GM18873 (cell line): ENCODE results near the gene BEAN1.

ENCODE experiments used
- ATAC-seq: cut with Tn5 transposase; IDR thresholded peaks from one replicate; pipeline ENCODE4 v1.9.1; 2021; ENCODE audit warnings: mild to moderate bottlenecking, moderate library complexity, moderate number of reproducible peaks; ENCODE audit not compliant: unreplicated experiment, low FRiP score

Gene BEAN1

GRCh38 chr16:66516509-66516807 lies 89.4 kb downstream of the BEAN1 start:
- ATAC-seq, result no peak

DNA sequence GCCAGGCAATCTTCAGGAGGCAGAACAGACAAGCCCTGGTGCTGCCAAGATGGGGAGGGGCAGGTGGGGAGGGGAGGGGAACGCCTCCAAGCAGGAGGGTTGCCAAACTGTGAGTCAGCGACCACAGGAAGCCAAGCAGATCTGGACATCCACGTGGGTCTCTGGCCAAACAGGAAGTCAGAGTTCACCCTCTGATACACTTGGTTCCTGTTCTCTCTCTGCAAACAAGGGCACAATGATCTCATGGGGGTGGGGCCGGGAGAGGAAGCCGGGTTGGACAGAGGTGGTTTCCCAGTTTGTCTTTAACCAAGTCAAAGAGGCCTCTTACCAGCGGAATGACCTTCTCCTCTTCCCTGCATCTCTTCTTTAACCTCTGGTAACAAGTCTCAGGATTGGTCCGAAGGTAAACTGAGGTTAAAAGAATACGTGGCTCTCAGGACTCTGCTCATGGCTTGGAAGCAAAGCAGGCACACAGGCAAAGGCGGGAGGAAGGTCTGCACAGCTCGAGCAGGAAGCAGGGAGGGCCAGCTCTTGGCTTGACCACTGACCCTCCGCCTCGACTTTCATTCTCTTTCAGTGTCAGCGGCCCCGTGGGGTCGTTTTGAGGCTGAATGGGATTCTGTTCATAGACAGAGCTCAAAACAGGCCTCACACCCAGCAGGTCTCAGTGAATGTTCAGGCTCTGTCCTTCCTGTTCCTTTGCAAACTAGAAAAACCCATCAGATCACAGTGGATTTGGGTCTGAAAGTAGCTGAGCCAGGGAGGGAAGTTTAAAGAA lies 89.9 kb downstream of the BEAN1 start:
- peak; percentile 97 for ATAC-seq

GRCh38 chr16:66517586-66518263 lies 90.6 kb downstream of the BEAN1 start:
- no peak for ATAC-seq

DNA sequence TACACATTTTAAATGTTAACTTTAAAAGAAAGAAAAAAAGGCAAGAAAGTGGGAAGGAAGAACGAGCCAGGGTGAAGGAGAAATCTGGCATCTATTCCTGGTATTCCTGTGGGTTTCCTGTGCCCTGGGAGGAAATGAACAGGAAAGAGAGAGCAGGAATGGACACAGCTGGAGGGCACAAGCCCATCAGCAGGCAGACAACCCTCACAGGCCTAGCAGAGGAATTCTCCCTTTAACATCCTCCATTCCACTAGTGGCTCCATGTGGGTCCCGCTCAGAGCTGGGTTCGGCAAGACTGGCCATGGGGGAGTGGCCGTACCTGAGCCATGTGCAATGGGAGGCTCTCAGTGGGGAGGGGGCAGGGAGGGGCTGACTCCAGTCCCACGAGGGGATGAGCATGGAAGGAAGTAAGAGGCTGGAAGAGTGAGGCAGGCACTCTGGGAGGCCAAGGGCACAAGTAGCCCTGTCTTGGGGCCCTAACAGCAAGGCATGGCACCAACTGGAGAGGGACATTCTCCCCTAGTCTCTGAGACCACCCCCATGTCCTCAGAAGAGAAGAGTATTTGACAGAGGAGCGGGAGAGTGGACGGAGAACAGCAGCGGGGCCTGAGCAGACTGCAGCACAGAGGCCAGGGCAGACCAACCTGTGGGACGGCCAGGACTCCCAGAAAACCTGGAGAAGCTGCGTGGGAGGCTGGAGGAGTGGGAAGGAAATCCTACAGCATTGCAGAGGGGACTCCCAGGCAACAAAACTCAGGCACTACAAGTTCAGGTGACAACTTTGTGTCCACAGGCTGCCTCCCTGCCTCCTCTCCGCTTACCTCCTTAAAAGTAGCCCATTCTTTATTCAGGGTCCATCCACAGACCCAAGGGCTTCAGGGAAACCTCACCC lies 92.6 kb downstream of the BEAN1 start:
- no peak for ATAC-seq

DNA sequence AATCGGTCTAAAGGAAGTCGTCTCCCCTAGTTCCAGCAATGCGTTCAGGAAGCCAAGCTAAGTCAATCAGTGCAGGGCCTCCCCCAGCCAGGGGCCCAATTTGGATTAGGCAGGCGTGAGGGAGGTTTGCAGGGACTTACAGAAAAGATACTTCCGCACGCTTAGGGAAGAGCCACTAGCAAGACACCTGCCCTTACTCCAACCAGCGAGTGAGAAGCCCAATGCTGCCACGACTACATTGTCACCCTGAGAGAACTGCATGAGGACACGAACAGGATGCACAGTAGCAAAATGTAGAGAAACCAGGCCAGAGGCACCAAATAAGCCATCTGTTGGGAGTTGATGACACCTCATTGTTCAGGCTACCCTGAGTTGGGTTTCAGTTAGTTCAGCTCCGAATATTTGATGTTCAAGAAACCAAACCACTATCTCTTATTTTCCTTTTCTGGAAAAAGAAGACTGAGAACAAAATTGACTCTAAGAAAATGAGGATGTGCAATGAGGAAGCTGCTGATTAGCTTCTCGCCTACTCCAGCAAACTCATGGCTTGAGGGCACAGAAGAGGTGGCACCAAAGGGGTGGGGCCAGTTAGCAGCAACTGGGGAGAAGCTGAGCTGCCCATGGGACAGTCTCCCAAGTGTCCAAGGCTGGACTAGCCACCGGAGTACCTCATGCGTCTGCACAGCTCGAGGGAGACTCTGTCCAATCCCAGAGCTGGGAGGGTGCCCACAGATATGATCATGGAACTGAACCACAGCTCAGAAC lies 93.5 kb downstream of the BEAN1 start:
- no peak for ATAC-seq

DNA sequence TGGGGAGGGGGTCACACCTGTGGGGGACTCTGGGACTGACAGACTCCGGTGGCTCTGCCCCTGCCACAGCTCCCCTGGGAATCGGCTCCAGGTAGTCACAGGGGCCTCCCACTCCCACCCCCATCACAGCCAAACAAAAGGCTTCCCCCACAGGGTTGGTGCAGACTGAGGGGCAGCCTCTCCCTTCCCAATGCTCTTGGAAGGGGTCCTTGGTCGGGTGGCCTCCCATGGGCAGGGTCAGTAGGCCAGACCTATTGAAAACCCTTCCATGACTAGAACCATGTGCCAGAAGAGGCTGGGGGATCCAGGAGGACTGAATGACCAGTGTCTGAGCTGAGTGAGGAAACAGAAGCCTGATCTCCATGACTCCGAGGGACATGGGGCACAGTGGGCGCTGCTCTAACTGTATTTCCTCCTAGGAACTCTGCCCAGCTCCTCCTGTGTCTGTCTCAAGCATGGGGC lies 94.2 kb downstream of the BEAN1 start:
- ATAC-seq, result no peak

DNA sequence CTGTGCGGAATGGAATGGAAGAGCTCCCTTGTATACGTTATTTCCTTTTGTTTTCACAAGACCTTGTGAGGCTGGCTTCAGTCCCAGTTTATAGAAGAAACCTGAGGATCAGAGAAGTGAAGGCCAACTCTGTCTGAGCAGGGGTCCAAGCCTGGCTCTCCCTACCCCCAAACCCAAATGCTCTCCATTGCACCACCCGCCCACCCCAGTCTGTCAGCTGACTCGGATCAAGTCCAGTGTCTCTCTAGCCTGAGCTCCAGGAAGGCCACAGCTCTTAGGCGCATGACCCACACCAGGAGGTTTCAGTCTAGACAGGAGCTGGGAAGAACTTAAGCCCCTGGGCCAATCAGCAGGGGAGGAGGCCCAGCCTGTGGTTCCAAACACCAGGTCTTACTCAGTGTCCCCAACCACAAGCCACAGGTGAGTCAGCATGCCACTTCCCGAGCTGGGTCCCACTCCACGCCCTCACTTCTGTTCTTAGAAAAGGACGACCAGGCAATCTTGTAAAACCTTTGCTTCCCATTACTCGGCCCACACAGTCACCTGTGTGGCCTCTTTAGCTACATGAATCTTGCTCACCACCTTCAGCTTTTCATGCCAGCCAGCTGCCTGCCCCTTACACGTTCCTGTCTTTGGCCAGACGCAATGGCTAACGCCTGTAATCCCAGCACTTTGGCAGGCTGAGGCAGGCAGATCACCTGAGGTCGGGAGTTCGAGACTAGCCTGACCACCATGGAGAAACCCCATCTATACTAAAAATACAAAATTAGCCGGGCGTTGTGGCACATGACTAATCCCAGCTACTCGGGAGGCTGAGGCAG lies 95.1 kb downstream of the BEAN1 start:
- peak; percentile 46 for ATAC-seq

- ATAC-seq, result no peak
Observed at GRCh38 chr16:66522816-66523590, 95.9 kb downstream of the BEAN1 start.

GRCh38 chr16:66523861-66524354 lies 96.8 kb downstream of the BEAN1 start:
- ATAC-seq, result no peak

DNA sequence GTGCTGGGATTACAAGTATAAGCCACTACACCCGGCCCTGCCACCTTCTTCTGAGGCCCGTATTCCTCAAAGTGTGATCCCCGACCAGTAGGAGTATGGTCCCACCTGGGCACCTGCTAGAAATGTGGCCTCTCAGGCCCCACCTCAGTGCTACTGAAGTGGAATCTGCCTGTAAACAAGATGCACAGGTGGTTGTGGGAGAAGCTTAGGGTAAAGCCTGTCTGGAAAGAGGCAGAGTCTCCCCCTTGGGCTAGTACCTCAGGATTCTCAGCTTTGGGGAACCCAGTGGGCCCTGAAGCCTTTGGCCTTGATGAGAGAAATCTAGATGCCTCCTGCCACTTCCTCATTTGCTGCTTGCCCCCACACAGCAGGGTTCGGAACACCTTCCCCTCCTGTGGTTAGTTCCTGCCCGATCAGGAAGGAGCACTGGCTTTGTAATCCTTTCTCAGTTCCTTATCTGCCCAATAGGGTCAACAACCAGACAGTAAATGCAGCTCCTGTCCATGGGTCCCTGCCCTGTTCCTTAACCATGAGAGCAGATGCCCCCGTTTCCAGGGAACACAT lies 97.6 kb downstream of the BEAN1 start:
- peak; percentile 68 for ATAC-seq

DNA sequence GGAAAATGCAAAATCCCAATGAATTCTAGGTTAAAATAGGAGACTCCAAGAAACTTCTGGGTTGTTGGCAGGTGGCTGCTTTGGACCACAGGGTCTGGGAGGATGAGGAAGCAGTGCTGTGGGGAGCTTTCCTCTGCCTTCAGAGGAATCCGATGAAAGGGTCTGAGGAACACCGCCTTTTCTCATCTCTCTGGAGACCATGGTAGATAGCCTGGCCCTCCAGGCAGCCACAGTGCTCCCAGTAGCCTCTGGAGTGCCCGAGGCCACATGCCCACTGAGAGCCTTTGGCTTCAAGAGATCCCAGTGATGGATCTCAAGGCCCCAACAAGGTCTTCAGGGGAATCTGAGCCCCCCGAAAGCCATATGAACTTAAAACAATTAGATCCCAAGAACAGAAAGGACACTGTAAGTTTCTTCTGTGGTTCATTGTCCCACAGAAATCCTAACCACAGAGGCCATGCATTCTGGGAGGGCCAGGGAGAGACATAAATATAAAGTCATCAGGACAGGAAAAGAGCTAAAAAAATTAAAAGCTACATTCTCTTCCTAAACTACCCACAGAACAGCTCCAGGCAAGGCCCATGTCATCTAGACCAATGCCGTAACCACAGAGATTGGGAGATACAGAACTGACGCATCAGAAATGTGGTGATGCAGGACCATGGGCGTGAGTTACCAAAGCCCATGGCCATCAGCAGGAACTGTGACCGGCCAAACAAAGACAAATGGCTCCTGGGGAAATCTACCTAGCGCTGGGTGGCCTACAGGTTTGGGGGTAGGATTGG lies 98.5 kb downstream of the BEAN1 start:
- no peak for ATAC-seq

DNA sequence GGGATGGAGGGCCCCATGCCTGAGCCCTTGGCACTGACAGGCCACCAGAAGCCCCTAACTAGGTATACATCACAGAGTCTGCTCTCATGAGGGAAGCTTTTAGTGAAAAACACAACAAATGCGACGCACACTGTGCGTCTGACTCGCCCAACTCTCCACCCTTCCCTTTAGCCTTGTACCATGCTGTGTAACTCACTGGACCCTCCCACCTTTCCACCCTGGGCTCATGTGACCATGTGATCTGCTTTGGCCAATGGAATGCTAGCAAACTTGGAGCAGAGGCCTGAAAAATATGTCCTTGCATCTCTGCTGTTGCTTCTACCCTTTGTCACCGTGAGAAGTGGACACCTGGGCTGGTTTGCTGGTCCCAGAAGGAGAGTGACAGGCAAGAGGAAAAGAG lies 101.2 kb downstream of the BEAN1 start:
- no peak for ATAC-seq

- ATAC-seq, result no peak
Observed at GRCh38 chr16:66529475-66529874, 102.4 kb downstream of the BEAN1 start.
